SW 1271 (cell line): Measurements from ENCODE around the gene GLYATL1.

Experiments
- DNase-seq, 2 experiments: peaks; one replicate each; lab custom pipeline; 2025; lab: John Stamatoyannopoulos, UW

GLYATL1 gene, protein sequence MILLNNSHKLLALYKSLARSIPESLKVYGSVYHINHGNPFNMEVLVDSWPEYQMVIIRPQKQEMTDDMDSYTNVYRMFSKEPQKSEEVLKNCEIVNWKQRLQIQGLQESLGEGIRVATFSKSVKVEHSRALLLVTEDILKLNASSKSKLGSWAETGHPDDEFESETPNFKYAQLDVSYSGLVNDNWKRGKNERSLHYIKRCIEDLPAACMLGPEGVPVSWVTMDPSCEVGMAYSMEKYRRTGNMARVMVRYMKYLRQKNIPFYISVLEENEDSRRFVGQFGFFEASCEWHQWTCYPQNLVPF

DNA sequence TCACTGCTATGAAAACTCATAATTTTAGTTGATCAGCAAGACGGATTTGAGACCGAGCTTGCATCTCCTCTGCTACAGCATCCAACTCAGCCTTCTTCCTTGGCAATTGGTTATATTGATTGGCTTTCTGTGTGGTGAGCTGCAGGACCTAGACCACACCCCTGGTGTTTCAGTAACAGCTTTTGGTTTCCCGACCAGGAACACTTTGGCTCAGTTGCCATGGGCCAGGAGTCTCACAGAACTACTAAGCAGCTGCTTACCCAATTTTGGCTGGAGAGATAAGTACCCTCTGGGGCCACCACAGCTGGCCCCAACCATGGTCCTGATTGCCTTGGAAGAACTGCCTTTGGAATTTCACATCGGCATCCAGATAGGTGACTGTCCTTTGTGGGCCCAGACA, at the start of gene GLYATL1:
GLYATL1 (plus strand) TSS at position 212 of the 400 bp plus-strand sequence. CDS start 7,600 bp downstream, outside the sequence.
- no peak for DNase-seq

DNA sequence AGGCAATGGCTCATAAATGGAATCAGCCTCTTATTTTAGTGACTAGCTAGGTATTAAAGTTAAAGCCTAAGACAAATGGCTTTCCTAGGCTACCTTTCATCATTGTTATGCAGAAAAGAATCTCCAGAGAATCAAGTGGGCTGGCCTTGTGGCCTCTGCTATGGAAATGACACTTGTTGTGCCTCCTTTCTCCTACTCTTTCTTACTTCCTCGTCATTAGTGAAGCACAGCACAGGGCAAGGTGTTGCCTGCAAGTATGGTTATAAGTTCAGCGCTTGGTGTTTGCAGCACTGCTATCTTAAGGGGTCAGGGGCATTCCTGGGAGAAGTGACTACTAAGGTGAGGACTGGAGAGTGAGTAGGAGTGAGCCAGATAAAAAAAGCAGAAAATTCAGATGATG, 45.4 kb upstream of the GLYATL1 start:
- no peak for DNase-seq

DNA sequence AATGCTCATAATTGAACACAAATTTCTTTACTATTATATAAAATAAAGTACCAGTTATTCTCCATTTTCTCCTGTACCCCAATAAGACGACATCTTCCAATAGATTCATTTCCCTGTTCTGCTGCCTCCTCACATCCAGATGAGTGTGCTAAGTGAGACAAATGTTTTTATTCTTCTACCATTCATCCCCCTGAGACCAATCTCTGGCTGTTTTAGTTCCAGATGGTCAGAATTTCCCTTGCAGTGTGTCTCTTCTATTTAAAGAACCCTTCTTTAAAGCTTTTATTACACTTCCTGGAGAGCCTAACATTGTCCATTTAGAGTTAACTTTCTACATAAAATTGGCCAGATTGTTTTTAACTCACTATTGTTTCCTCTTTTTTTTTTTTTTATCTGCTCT, 41.2 kb upstream of the GLYATL1 start:
- DNase-seq, result no peak

DNA sequence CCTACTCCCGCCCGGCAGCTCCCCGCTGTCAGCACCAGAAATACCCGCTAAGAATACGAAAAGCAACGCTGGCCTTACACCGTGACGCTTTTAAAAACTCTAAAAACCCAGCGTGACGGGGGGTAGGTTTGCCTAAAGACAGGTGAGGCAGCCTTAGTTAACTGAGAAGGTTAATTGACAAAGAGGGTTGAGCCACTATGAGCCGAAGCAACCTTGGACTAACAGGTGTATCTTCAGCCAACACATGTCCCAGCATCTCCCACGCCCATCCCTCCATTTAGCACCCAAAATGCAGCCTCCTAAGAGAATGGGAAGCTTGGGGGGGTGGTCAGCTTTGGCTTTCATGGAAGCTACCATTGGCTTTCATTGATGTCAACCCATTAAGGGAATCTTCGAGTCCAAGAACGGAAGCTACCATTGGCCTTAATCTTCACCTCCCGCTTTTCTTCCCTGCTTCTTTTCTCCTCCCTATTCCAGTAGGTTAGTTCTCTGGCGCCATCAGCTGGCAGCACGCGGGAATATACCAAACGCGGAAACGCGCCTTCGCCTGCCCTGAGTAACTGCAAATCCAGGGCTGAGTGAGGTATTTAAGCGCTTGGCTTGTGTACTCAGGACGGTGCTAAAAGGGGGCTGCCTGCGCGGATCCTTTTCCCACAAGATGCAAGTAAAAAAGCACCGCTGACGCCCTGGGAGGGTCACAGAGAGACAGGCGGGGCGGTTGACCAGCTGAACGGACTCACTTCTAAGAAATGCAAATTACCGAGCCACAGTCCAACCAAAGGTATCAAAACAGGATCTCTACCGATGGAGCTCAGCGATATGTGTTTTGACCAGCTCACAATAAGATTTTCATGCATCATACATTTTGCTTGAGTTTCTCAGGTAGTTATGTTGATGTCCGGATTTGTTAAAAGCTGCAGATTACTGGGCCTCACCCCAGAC, 38.5 kb upstream of the GLYATL1 start:
- peak in 1 of 2 experiments; percentile 9 for DNase-seq

DNA sequence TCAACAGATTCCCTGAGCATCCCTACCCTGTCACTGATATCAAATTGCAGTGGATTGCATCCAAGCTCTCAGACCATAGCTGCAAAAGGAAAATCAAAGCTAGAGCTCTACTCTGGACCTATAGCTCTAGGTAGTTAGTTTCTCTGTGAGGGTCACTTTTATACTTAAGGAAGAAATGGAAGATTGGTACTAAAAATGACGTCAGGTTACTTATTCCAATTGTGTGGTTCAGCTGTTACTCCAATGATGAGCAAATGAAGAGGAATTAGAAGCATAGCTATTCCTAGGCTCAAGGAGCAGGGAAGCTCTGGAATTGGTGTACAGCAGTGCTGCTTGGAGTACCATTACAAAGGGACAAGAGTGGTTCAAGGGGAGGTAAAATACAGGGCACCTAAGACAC, 36.4 kb upstream of the GLYATL1 start:
- no peak for DNase-seq

DNA sequence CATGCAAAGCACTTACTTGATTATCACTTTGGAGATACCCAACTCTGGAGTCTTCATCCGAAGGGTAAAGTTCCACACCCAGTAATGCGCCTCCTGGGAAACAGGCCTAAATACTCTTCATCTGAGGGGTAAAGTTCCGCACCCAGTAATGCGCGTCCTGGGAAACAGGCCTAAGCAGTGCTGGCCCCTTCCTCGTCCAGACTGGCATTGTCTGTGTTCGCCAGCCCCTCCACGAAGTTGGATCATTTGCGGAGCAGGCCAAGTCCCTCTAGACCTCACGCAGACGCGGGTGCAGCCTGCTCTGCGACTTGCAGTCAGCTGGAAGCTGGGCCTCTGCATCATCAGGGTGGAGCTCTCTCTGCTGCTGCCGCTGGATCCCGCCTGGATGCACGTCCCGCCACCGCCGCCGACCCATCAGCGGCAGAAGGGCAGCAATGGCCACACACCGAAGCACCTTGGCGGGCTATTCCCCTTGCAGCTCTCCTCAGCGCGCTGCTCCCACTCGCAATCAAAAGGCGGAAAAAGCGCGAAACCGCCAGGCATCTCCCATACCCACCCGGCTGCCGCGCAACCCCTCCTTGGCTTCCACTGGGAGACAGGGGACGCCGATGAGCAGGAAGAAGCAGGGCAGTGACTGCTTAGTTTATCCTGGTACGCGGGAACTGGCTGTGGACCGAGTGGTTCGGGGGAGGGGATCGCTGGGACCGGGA, 34.1 kb upstream of the GLYATL1 start:
- no peak for DNase-seq

DNA sequence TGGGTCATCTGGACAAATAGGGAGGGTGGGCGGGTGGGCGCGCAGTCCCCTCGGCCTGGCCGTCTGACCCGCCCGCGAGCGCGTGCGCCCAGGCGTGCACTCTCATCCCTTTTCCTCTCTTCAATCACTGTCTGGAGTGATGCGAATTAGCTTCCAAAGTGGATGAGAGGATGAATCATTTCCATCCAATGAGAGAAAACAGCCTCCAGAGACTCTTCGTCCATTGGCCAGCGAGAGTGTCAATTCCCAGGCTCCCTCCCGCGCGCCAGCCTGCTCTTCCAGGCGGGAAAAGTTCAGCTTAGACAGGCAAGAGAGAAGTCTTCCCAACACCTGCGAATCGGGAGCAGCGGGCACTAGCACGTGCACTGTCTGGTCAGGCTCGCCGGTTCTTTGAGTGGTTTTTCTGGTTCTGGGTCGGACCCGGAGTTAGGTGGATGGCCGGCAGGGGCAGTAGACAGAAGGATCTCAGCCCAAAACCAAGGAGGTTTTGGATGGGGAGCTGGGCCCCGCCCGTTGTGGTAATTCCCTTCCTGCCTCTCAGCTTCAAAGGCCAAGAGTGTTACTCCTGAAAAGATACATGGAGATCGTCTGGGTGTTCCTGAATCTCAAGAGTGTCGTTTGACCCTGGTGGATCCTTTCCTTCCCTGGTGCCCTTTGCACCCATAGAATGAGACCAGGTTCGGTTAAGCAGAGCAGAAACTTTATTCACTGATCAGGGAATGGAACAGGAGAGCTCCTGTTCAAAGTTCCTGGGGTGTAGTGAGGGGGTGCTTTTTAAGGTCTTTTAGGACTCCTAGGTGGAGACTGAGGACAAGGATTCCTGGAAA, 33.4 kb upstream of the GLYATL1 start:
- no peak for DNase-seq

DNA sequence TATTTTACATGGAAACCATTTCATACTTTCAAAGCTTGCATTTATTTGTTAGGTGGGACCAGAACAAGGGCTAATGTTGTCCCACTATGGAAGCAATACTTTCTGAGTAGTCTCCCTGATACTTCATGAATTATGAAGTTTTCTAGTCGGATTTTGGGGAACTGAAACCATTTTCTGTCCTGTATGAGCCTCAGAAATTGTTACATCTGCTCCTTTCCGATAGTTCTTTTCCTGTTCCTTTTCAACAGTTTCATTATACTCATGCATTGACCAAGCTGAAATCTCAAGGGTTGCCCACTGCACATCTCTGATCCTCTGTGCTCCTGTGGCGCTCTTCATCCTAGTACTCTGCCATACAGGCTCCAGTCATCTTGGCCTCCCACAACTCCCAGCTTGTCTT, 31.5 kb upstream of the GLYATL1 start:
- DNase-seq, result no peak

DNA sequence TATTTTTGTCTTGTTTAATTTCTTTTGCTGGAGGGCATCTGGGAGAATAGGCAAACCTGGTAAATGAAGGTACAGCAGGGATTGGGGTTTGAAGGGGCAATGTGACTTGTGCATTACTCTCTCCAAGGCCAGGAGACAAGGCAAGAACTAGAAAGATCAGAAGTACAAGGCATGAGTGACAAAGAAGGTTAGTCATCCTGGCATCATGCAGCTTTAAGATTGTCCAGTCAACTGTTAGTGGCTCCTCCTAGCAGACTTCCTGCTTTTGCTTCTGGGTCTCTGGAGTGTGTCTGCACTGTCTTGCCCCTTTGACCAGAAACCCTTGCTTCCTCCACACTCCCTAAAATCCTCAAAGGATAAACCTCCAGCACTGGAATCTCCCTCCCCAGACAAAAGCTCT, 27.2 kb upstream of the GLYATL1 start:
- DNase-seq, result no peak

DNA sequence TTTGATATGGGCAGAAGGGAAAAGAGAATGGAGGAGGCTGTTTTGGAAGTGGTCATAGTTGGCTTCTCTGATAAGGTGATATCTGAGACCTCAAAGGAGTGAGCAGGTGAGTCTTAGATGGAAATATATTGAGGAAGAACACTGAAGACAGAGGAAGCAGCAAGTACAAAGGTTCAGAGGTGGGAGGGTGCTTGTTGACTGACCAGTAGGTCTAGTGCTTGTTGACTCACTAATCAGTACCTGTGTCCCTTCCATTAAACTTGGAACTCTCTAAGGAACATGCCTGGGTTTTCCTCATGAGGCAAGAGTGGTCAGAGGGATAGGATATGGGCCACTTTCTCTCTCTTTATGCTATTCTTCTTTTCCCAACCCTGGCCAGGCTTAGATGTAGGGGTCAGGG, 25.6 kb upstream of the GLYATL1 start:
- no peak for DNase-seq

DNA sequence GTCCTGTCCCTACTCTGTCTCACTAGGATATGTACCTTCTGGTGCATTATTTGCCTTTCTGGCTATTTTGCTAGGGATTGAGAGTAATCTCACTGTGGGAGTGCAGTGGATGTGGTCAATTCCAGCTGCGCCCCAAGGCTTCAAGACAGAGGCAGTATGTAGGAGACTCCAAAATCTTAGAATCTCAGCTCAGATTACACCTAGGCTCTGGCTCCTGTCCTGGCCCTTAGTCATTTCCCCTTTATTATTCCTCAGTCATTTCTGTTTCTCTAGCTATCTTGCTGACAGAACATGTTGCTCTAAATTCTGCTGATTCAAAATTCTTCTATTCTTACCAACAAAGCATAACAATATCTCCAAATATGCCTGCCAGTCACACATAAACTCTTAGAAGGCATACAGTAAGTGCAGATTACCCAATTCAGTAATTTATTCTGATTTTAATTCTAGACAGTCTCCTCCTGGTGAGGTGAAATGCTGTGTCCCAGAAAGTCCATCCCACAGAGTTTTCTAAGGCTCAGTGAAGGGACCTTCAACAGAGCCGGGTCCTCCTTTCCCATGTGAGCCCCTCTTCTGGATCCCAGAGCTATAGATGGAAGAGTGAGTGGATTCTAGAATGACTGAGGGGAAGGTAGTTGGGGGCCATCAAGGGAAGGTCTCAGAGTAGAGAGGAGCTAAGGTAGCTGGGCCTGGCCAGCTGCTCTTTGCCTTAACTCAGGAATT, 24.3 kb upstream of the GLYATL1 start:
- DNase-seq, result no peak

DNA sequence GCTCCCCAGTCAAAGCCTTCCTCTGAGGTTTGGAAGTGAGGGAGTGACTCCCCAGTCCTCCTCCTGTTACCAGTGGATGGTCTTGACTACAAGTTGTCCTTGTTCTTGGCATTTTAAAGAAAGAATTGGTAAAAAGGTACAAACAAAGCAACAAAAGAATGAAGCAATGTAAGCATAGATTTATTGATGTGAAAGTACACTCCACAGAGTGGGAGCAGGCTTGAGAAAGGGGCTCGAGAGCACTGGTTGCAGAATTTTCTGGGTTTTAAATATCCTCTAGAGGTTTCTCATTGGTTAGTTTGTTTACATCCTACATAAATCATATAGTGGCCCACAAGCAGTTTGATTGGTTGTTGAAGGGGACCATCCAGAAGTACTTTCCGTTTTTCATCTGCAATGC, 22.7 kb upstream of the GLYATL1 start:
- DNase-seq, result no peak

DNA sequence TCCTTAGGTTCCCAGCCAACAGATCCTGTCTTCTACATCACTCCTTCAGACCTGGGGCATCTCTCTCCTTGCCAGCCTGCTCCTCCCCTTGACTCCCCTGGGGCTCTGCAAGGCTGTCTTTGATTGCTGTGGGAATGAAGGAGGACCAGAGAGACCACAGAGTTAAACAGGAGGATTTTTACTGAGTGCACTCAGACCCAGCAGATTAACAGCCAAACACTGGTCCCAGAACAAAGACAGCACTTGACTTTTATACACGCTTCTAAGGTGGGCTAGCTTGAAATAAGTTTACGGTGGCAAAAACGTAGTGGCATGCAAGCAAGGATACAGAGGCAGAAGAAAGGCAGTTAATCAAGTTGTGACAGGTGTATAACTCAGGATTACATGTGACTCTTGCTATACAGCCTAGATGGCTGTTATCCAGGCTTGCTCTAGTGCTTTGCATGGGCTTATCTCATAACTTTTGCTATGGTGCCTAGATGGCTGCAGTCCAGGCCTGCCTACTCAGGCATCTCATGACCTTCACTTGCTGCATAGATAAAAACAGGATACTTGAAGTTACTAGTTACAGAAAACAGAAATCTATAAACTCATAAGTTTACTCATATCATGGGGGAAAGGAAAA, 22.0 kb upstream of the GLYATL1 start:
- no peak for DNase-seq

DNA sequence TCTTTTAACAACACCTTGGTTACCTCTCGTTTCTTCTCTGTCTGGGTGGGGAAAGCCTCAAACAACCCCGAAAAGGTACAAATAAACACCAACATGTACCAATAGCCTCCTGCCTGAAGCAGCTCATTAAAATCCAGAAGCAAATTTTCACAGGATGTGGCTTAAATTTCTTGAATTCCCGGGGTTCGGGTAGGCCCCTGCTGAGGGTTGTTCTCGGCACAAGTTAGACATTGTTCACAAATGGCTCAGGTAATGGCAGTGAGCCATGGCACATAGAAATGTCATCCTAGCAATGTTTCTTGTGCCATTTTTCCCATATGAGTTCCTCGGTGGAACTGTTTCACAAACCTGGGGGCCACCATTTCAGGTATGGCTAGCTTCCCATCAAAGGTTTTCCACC, 19.7 kb upstream of the GLYATL1 start:
- no peak for DNase-seq

DNA sequence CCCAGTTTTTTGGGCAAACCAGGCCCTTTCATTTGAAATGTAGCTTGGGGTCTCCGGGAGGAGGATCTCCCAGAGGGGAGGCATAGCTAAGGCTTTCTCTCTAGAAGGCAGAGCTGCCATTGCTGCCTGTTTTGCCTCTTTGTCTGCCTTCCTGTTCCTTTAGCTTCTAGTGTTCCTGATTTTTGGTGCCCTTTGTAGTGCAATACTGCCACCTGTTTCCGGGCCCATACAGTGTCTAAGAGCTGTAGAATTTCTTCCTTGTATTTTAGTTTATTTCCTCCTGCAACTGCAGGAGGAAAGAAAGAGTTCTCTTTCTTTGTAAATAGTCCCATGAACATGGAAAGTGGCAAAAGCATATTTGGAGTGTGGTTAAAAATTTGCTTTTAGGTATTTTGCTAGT, 19.3 kb upstream of the GLYATL1 start:
- DNase-seq, result no peak

DNA sequence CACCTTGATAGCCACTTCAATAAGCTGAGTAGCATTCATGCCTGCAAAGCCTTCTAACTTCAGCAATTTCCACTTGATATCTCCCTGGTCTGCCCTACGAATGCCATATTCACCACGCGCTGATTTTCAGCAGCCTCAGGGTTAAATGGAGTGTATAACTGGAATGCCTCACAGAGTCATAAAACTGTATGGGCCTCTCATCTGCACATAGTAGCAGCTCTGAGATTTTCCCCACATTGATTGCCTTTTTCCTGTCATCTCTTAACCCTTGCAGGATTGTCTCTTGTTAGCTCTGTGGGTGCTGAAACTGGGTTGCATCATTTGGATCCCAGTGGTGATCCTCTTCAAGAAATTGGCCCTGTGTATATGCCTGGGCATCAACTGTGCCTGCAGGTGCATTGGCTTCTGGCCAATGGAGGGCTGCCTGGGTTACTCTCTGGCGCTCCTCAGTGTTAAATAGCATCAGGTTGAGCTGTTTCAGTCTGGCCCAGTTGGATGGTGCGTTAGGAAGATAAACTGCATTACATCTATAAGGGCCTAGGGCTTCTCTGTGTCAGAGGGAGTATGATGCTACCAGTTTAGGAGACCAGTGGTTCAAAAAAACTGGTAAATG, 17.4 kb upstream of the GLYATL1 start:
- DNase-seq, result no peak

DNA sequence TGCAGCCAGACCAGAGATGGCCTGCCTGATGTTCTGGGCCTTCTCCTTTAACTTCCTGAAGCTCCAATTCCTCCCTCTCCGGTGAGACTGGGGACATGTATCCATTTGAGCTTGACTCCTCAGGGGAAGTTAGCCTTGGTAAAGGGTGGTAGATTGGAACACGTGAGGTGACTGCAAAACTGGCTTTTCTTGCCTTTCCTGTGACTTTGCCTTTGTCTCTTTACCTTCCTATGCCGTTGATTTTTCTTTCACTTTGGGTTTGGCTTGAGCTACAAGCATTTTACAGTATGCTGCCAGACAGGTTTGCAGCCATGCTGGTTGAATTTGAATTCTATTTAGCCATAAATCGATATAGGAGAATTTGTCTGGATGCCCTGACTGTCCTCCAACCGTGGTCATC, 16.8 kb upstream of the GLYATL1 start:
- no peak for DNase-seq

DNA sequence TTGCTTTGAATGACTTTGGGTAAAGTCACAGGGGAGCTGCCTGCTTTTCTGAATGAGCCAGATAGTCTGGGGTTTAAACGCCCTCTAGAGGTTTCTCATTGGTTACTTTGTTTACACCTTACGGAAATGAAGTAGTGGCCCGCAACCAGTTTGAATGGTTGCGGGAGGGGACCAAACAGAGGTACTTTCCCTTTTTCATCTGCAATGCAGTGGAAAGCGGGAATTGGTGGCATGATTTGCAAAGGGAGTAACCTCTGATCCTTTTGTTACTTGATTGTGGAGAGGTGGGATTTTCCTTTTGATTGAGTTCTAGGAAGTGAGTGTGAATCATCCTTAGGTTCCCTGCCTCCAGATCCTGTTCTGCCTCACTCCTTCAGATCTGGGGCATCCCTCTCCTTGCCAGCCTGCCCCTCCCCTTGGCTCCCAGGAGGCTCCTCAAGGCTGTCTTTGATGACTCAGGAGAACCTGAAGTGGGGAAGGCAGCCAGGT, 15.9 kb upstream of the GLYATL1 start:
- peak in 1 of 2 experiments; percentile 4 for DNase-seq

DNA sequence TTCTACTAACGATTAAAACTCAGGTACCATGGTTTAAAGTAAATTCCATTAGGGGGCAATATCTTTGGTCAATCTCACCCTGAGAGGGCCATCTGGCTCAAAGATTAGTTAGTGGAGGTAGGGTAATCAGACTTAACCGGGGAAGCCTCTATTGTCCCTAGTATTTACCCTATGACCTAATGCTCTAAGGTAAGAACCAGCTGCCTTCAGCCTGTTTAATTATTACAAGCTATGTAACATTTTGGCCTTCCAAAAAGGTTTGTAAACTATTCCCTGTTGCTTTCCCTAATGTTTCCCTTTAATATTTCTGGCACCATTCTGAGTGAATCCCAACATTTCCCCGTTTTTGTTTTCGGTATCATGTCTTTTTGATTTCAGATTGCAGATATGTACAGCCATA, 15.1 kb upstream of the GLYATL1 start:
- DNase-seq, result no peak

DNA sequence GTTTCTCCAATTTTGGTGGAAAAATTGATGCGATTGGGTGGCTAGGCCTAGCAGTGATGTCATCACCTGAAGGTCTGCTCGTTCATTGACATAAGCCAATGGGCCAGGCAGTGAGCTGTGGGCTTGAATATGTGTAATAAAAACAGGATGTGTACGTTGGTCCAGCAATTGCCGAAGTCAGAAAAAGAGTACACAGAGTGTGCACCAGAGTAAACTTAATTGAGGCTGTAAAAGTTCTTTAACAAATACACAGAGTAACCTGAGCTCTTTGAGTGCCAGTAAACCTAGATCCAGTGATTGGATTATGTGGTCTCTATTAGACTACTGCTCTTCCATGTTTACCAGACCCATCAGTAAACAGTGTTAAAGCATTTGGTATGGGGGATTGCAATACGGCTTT, 13.0 kb upstream of the GLYATL1 start:
- no peak for DNase-seq
